IPS-18a (cell line): Measurements from ENCODE around the gene SLC8A1.

Experiments
- H3K27ac ChIP-seq: one replicate; pipeline ENCODE4 v1.5.1; 2013; ENCODE audit warnings: low read length
- H3K27me3 ChIP-seq: one replicate; pipeline ENCODE4 v1.6.1; 2013; ENCODE audit warnings: mild to moderate bottlenecking, low read length; ENCODE audit not compliant: control insufficient read depth, insufficient read depth
- H3K36me3 ChIP-seq: one replicate; pipeline ENCODE4 v1.6.1; 2013; ENCODE audit warnings: low read depth, low read length; ENCODE audit not compliant: control insufficient read depth
- H3K4me1 ChIP-seq: one replicate; pipeline ENCODE4 v1.6.1; 2013; ENCODE audit warnings: low read depth, low read length; ENCODE audit not compliant: control insufficient read depth
- H3K4me3 ChIP-seq: one replicate; pipeline ENCODE4 v1.5.1; 2013; ENCODE audit warnings: low read length
- H3K9ac ChIP-seq: one replicate; pipeline ENCODE4 v1.6.1; 2013; ENCODE audit warnings: mild to moderate bottlenecking, low read length, moderate library complexity
- H3K9me3 ChIP-seq: one replicate; pipeline ENCODE4 v1.6.1; 2013; ENCODE audit warnings: low read depth, low read length; ENCODE audit not compliant: control insufficient read depth

The SLC8A1 gene

DNA sequence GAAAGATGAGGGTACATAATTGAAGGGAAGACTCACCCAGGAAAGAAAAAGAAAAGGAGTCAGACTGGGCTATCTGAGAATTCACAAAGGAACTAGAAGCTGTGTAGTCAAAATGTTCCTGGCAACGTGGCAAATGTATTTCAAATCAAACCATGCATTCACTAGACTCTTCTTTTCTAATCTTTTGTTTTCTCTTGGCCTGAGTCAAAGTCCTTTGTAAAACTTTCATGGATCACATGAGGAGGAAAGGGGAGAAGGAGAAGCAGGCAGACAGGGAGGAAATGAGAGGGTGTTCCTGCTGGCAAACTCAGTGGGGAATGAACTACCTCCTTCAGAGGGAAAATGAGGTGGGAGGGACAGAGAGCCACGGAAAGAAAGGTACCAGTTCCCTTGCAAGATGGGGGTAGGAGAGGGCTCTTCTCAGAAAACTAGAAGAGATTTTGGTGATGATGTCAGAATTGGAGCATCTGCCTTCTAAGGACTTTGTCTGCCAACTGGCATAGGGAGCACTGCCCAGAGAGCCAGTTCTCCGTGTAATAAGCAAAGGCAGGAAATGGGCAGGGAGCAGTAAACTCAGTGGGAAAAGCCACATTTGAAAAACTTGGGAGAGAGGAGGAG, 51.4 kb downstream of the SLC8A1 start:
- H3K4me3 ChIP-seq, result no peak overlapping the region
- no peaks in the 10 kb centered on the region for H3K27me3 ChIP-seq
- H3K27ac ChIP-seq, result no peak overlapping the region
- peaks cover 8% of the 10 kb centered on the region for H3K4me1 ChIP-seq
- H3K9ac ChIP-seq, result no peak overlapping the region
- no peaks in the 10 kb centered on the region for H3K36me3 ChIP-seq
- no peaks in the 10 kb centered on the region for H3K9me3 ChIP-seq

DNA sequence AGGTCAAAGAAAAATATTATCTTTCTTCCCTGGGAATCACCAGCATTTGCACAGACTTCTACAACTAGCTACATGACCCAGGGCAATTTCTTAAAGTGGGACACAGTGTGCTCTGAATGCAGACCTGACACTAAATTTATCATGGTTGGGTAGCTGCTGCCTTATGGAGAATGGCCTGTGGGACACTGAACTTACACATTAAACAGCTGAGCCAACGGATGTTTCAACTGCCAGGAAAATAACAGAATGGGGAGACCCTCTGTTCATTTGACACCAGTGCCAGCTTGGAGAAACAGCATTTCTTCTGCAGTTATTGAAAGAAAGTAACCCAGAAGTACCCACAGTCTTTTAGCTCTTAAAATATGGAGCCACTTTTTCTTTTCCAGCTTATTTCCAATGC, 54.1 kb downstream of the SLC8A1 start:
- Histone ChIP-seq H3K27ac (no peak overlapping the region), H3K9ac (no peak overlapping the region), H3K27me3 (no peaks in the 10 kb centered on the region), H3K4me1 (peaks cover 8% of the 10 kb centered on the region), H3K36me3 (no peaks in the 10 kb centered on the region), H3K9me3 (no peaks in the 10 kb centered on the region), H3K4me3 (no peak overlapping the region)

DNA sequence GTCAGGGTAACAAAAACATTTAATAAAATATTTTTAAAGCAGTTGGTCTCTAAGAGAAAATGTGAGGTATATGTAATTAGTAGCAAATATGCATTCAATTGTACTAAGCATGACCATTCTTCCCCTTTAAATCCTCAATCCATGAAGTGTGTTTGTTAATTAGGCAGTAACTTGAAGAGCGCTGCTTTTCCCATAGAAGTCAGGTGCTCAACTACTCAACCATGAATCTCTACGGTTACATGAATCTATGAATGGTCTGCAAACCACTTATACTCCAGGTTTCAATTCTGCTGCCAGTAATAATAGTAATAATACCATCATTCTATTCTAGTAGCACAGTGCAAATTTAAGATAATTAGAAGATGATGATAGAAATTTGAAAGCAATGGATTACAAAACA, 55.8 kb downstream of the SLC8A1 start:
- Histone ChIP-seq H3K4me1 (peaks cover 8% of the 10 kb centered on the region), H3K9ac (no peak overlapping the region), H3K36me3 (no peaks in the 10 kb centered on the region), H3K27me3 (no peaks in the 10 kb centered on the region), H3K4me3 (no peak overlapping the region), H3K9me3 (no peaks in the 10 kb centered on the region), H3K27ac (no peak overlapping the region)

DNA sequence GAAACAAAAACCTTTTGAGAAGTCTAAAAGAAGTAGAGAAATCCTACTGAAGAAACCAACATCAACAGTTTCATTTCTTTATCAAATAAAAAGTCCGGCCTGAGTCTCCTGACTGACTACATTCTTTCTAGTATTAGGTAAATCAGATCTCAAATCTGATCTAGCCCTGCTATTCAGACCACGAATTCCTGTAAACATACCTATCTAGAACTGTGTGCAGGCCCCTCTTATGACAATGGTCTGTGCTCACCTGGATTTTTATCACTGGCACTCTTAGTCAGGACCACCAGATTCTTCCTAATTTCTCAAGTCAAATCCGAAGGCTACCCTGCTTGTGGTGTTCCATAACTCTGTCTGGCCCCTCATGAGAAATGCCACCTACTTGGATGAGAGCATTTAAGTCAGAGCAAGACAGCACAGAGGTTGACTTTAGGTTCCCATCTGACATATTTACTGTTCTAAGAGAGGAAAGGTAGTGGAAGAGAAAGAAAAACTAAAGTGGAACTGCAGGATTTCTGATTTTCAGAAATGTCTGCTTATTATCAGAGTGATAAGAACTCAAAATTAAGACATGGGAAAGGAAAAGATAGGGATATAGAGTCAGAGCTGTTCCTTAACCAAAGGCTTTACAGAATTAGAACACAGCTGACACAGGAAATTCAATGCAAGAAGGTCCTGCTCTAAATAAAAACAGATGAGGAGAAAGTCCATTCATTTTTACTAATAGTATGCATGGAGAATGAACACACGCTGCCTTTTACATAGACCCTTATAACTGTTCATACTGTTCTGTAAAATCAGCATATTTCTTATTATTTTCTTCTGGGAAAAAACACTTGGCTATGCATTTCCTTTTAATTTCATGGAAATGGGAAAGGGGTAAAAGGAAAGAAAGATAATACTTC, 56.5 kb downstream of the SLC8A1 start:
- peaks cover 4% of the 10 kb centered on the region for H3K4me1 ChIP-seq
- H3K9me3 ChIP-seq, result no peaks in the 10 kb centered on the region
- no peak overlapping the region for H3K27ac ChIP-seq
- no peaks in the 10 kb centered on the region for H3K27me3 ChIP-seq
- H3K36me3 ChIP-seq, result no peaks in the 10 kb centered on the region
- H3K9ac ChIP-seq, result no peak overlapping the region
- no peak overlapping the region for H3K4me3 ChIP-seq

DNA sequence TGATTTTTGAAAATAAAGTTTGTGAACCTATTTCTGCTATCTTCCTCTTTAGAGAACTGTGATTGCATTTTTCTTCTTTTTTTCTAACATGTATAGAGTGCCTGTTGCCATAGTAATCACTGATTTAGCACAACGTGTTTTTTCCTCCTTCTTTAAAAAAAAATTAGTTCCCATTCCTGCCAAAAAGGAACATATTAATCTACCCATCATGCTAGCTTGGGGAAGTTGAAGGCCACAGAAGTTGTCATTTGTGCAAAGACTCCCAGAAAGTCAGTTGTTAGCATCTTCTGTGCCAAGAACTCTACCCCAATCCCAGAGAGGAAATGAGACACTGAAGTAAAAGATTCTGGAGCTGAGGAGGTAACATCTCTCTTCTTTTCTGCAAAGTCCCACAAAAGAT, 57.3 kb downstream of the SLC8A1 start:
- no peaks in the 10 kb centered on the region for H3K4me1 ChIP-seq
- no peaks in the 10 kb centered on the region for H3K27me3 ChIP-seq
- no peak overlapping the region for H3K27ac ChIP-seq
- H3K4me3 ChIP-seq, result no peak overlapping the region
- no peak overlapping the region for H3K9ac ChIP-seq
- no peaks in the 10 kb centered on the region for H3K9me3 ChIP-seq
- H3K36me3 ChIP-seq, result no peaks in the 10 kb centered on the region

DNA sequence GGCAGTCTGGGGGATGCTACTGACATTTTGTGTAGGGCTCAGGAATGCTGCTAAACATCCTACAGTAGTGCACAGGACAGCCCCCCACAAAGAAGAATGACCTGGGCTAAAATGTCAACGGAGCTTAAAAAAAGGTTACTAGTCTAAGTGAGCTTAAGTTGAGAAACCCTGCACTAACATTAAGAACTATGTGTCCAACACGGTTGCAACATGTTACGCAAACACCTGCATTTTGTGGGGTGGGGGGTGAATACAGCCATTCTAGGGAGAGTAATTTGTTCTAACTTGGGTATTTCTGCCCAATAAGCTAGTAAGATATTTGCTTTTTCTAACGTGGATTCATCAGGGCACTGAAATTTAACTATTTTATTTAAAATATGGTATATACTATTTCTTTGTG, 57.9 kb downstream of the SLC8A1 start:
- H3K27ac ChIP-seq, result no peak overlapping the region
- H3K4me1 ChIP-seq, result no peaks in the 10 kb centered on the region
- no peaks in the 10 kb centered on the region for H3K9me3 ChIP-seq
- H3K27me3 ChIP-seq, result no peaks in the 10 kb centered on the region
- no peaks in the 10 kb centered on the region for H3K36me3 ChIP-seq
- no peak overlapping the region for H3K9ac ChIP-seq
- no peak overlapping the region for H3K4me3 ChIP-seq

DNA sequence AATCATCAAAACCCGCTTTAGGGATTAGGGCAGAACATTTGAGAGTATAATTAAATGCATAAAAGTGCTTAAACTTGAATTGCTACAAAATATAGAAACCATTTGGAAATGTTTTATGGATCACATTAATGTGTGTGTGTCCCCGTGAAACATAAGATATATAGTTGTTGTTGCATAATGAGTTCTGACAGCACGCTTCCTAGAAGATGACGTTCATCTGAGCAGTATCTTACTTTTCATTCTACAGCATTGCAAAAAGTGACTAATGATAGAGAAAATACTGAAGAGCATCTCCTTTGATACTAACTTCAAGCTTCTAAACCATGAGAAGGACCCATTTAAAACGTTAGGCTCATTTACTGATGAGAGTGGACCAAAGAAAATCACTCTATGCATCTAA, 63.7 kb downstream of the SLC8A1 start:
- Histone ChIP-seq H3K9ac (no peak overlapping the region), H3K27ac (no peak overlapping the region), H3K9me3 (no peaks in the 10 kb centered on the region), H3K27me3 (no peaks in the 10 kb centered on the region), H3K4me1 (no peaks in the 10 kb centered on the region), H3K36me3 (no peaks in the 10 kb centered on the region), H3K4me3 (no peak overlapping the region)

DNA sequence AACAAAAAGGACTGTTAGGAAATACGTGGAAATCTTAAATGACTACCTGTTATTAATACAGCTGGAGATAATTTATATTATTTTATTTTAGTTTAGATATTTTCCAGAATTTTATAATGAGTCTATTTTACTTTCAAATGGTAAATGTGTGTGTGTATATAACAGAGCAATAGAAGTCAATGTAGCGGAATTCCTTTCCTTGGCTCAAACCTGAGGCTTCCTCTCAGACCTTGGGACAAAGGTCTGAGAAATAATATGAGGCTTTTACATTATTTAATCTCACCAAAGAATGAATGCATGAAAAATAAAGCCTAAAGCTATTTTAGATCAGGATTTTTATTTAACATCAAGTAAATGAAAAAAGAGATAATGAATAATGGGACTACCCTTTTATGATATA, 65.7 kb downstream of the SLC8A1 start:
- Histone ChIP-seq H3K4me3 (no peak overlapping the region), H3K36me3 (no peaks in the 10 kb centered on the region), H3K27me3 (no peaks in the 10 kb centered on the region), H3K27ac (no peak overlapping the region), H3K9me3 (peaks cover 3% of the 10 kb centered on the region), H3K4me1 (no peaks in the 10 kb centered on the region), H3K9ac (no peak overlapping the region)

DNA sequence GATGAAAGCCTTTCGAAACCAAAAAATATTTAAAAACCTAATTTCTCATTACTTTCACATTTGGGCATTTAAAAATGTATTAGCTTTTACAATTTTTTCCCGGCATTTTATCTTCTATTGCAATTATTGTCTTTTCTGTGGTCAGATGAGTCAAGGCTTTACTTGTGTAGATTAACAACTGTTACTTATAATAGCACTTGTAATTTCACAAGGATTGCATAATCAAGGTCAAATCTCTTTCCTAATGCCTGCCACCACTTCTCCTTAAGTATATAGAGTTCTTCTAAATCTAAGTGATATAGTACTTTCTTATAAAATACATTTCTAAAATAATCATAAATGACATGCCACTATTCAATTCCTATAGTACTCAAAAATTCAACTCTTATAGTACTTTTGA, 67.2 kb downstream of the SLC8A1 start:
- H3K27ac ChIP-seq, result no peak overlapping the region
- H3K4me1 ChIP-seq, result no peaks in the 10 kb centered on the region
- peaks cover 3% of the 10 kb centered on the region for H3K9me3 ChIP-seq
- no peaks in the 10 kb centered on the region for H3K27me3 ChIP-seq
- H3K9ac ChIP-seq, result no peak overlapping the region
- no peak overlapping the region for H3K4me3 ChIP-seq
- H3K36me3 ChIP-seq, result no peaks in the 10 kb centered on the region

DNA sequence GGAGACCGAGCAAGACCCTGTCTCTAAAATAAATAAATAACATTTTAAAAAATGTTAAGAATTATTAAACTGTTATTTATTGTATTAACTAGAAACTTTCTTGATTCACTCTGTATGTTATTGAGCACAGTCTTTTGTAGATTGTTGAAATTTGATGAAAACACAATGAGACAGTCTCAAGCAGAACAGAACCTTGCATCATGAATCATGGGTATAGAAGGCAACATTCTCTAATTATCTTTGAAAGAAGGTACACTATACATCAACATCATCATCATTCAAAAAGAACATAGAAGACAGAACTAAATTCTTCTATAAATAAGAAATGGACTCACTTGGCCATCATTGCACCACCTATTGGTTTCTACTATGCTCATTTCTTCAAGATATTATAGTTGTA, 67.7 kb downstream of the SLC8A1 start:
- Histone ChIP-seq H3K4me3 (no peak overlapping the region), H3K9ac (no peak overlapping the region), H3K27me3 (no peaks in the 10 kb centered on the region), H3K36me3 (no peaks in the 10 kb centered on the region), H3K4me1 (no peaks in the 10 kb centered on the region), H3K27ac (no peak overlapping the region), H3K9me3 (peaks cover 3% of the 10 kb centered on the region)

DNA sequence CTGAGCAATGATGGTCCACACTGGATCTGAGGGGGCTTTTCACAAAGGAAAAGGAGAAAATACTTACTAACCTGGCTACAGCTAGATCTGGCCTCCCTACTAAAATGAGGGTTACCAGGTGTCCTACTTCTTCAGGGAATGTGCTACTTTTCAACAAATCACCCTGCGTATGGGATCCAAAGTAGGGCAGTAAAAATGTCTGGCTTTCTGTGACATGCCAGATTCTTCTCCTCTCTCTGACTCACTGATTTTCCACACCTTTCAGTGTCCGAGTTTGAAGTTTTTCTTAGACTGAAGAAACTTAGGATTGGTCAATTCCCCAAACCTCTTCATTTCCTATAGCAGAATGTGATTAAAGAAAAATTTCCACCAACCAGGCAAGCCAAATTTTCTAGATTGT, 71.2 kb downstream of the SLC8A1 start:
- Histone ChIP-seq H3K27me3 (no peaks in the 10 kb centered on the region), H3K27ac (no peak overlapping the region), H3K36me3 (no peaks in the 10 kb centered on the region), H3K9me3 (peaks cover 3% of the 10 kb centered on the region), H3K9ac (no peak overlapping the region), H3K4me3 (no peak overlapping the region), H3K4me1 (no peaks in the 10 kb centered on the region)

DNA sequence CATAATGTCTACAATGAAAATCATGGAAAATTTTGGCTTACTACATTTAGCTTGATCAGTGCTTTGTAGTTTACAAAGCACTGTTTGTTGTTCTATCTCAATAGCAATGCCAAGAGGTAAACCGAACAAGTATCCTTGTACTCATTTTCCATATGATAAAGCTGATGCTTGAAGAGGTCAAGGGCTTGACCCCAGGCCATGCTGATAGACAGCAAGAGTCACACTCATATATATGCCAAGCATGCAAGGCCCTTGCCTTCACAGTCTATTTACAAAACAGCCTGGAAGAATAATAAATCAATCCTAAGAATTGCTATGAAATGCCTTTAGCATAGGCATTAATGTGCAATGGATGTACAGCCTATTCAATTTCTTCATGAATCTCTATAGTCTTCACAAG, 71.8 kb downstream of the SLC8A1 start:
- H3K27ac ChIP-seq, result no peak overlapping the region
- no peaks in the 10 kb centered on the region for H3K36me3 ChIP-seq
- H3K4me1 ChIP-seq, result no peaks in the 10 kb centered on the region
- no peaks in the 10 kb centered on the region for H3K27me3 ChIP-seq
- no peak overlapping the region for H3K9ac ChIP-seq
- no peak overlapping the region for H3K4me3 ChIP-seq
- peaks cover 3% of the 10 kb centered on the region for H3K9me3 ChIP-seq
